GM23338 (cell line): ENCODE measurements around the gene S100A7A. TPM values are rescaled to one million over a fixed set of nuclear protein-coding genes. Genes with fewer than 3 reads are reported as not detected.

Experiments
- ATAC-seq: fragments of 200-7000 bp; cut with Tn5 transposase; 3 replicates; pipeline ENCODE4 v1.9.1; 2020
- DNase-seq: peaks from one replicate; pipeline ENCODE4 v3.0.0-alpha.2; 2015; ENCODE audit warnings: low spot score
- H2AFZ ChIP-seq: fragments of 200-600 bp; sonication (generic); 2 replicates; pipeline ENCODE4 v1.8.0; 2016; ENCODE audit warnings: antibody characterized with exemption, mild to moderate bottlenecking, moderate library complexity
- H3F3A ChIP-seq: fragments of 200-600 bp; sonication (generic); replicated peaks from 2 replicates; pipeline ENCODE4 v1.8.0; 2017; ENCODE audit warnings: antibody characterized with exemption, mixed run types, low read depth
- H3K27ac ChIP-seq: fragments of 200-600 bp; sonication (generic); 2 replicates; pipeline ENCODE4 v1.6.1; 2016; ENCODE audit warnings: low read depth
- H3K27me3 ChIP-seq: fragments of 200-600 bp; sonication (generic); 2 replicates; pipeline ENCODE4 v1.8.0; 2016; ENCODE audit warnings: mild to moderate bottlenecking, mixed run types, moderate library complexity; ENCODE audit not compliant: insufficient read depth
- H3K36me3 ChIP-seq: fragments of 200-600 bp; sonication (generic); 2 replicates; pipeline ENCODE4 v1.8.0; 2016; ENCODE audit warnings: mild to moderate bottlenecking; ENCODE audit not compliant: insufficient read depth
- H3K4me1 ChIP-seq: fragments of 200-600 bp; sonication (generic); 2 replicates; pipeline ENCODE4 v1.8.0; 2016; ENCODE audit warnings: mild to moderate bottlenecking, moderate library complexity; ENCODE audit not compliant: insufficient read depth
- H3K4me2 ChIP-seq: fragments of 200-600 bp; sonication (generic); 2 replicates; pipeline ENCODE4 v1.7.1; 2017; ENCODE audit warnings: mixed run types
- H3K4me3 ChIP-seq: fragments of 200-600 bp; sonication (generic); 2 replicates; pipeline ENCODE4 v1.6.1; 2016; ENCODE audit warnings: mixed run types
- H3K79me2 ChIP-seq: fragments of 200-600 bp; sonication (generic); replicated peaks from 2 replicates; pipeline ENCODE4 v1.8.0; 2017; ENCODE audit warnings: mild to moderate bottlenecking; ENCODE audit not compliant: insufficient read depth
- H3K9me2 ChIP-seq: fragments of 200-600 bp; sonication (generic); 2 replicates; pipeline ENCODE4 v1.8.0; 2017; ENCODE audit not compliant: insufficient read depth
- H4K20me1 ChIP-seq: fragments of 200-600 bp; sonication (generic); replicated peaks from 2 replicates; pipeline ENCODE4 v1.8.0; 2017; ENCODE audit warnings: mild to moderate bottlenecking; ENCODE audit not compliant: insufficient read depth
- H3K27ac Mint-ChIP-seq: 2 replicates; pipeline ENCODE4 v1.8.0; 2020; ENCODE audit warnings: inconsistent platforms, mild to moderate bottlenecking, moderate library complexity, mixed read lengths
- H3K27me3 Mint-ChIP-seq: 3 replicates; pipeline ENCODE4 v1.8.0; 2022; ENCODE audit warnings: low read depth, mild to moderate bottlenecking, moderate library complexity, mixed read lengths, inconsistent platforms; ENCODE audit not compliant: insufficient read depth, poor library complexity
- H3K36me3 Mint-ChIP-seq: 3 replicates; pipeline ENCODE4 v1.8.0; 2021; ENCODE audit warnings: low read depth, mild to moderate bottlenecking, inconsistent platforms, moderate library complexity, mixed read lengths
- H3K4me1 Mint-ChIP-seq: 3 replicates; pipeline ENCODE4 v1.8.0; 2020; ENCODE audit warnings: mild to moderate bottlenecking, inconsistent platforms, mixed read lengths
- H3K4me3 Mint-ChIP-seq: 3 replicates; pipeline ENCODE4 v1.8.0; 2021; ENCODE audit warnings: moderate library complexity, mild to moderate bottlenecking, inconsistent platforms, mixed read lengths
- H3K9me3 Mint-ChIP-seq: 3 replicates; pipeline ENCODE4 v1.8.0; 2020; ENCODE audit warnings: moderate library complexity, mild to moderate bottlenecking, inconsistent platforms, mixed read lengths
- CREB1 ChIP-seq: fragments of 250-450 bp; sonication (Bioruptor Pico); IDR thresholded peaks from 2 replicates; pipeline ENCODE4 v1.5.0; 2020; ENCODE audit warnings: low read depth, mild to moderate bottlenecking, moderate library complexity
- EZH2 ChIP-seq: fragments of 200-600 bp; sonication (generic); IDR thresholded peaks from one replicate; pipeline ENCODE4 v1.8.0; 2017; ENCODE audit warnings: antibody characterized with exemption, mild to moderate bottlenecking, low read depth; ENCODE audit not compliant: unreplicated experiment
- EZH2phosphoT487 ChIP-seq: fragments of 200-600 bp; sonication (generic); IDR thresholded peaks from one replicate; pipeline ENCODE4 v1.8.1; 2018; ENCODE audit warnings: antibody characterized with exemption; ENCODE audit not compliant: unreplicated experiment
- JUNB ChIP-seq: IDR thresholded peaks from one replicate; pipeline ENCODE4 v1.6.1; 2016; ENCODE audit warnings: antibody characterized with exemption; ENCODE audit not compliant: unreplicated experiment
- NANOG ChIP-seq: IDR thresholded peaks from 2 replicates; pipeline ENCODE4 v1.6.1; 2016; ENCODE audit warnings: antibody characterized with exemption, borderline replicate concordance
- POLR2AphosphoS5 ChIP-seq: IDR thresholded peaks from 2 replicates; pipeline ENCODE4 v1.6.1; 2016; ENCODE audit warnings: antibody characterized with exemption, low read depth
- STAT1 ChIP-seq: IDR thresholded peaks from one replicate; pipeline ENCODE4 v1.6.1; 2016; ENCODE audit warnings: antibody characterized with exemption; ENCODE audit not compliant: unreplicated experiment
- ZNF114 ChIP-seq: fragments of 250-450 bp; sonication (Bioruptor Pico); IDR thresholded peaks from 2 replicates; pipeline ENCODE4 v1.5.0; 2020; ENCODE audit warnings: mild to moderate bottlenecking, moderate library complexity
- ZNF331 ChIP-seq: fragments of 250-450 bp; sonication (Bioruptor Pico); IDR thresholded peaks from 2 replicates; pipeline ENCODE4 v1.5.0; 2020; ENCODE audit warnings: low read depth, mild to moderate bottlenecking, moderate library complexity
- long read RNA-seq: library from polyadenylated mRNA; unstranded; transcript quantifications from one replicate; pipeline ENCODE4 v2.0.0, GENCODE V29; 2020; ENCODE audit not compliant: unreplicated experiment
- polyA plus RNA-seq: library from polyadenylated mRNA; unstranded; fragments of >200 nt; fragmentation: Nextera tagmentation; extraction: Ambion mirVana; gene quantifications from 2 replicates; pipeline ENCODE4 v1.2.1, GENCODE V29; 2016
- total RNA-seq: library from RNA; depleted of rRNA; stranded (reverse); fragments of >200 nt; shearing (Covaris generic); gene quantifications from 2 replicates; pipeline ENCODE4 v1.2.3, GENCODE V29; 2014; rRNA removed
- TF ChIP-seq, protein P1 (sequence below): IDR thresholded peaks from 2 replicates; pipeline ENCODE4 v1.6.1; 2016; ENCODE audit warnings: antibody characterized with exemption
- TF ChIP-seq, protein P2 (sequence below), 2 experiments: fragments of 200-600 bp in 1 of 2; sonication (generic) in 1 of 2; conservative IDR thresholded peaks; 2 replicates each; pipeline versions ENCODE4 v1.5.1 to v1.6.1; 2016 to 2017; ENCODE audit warnings: antibody characterized with exemption in 2 of 2, low read depth in 2 of 2, mild to moderate bottlenecking in 2 of 2, moderate library complexity in 1 of 2
- TF ChIP-seq, protein P3 (sequence below): fragments of 250-450 bp; sonication (Bioruptor Pico); IDR thresholded peaks from 2 replicates; pipeline ENCODE4 v1.5.0; 2020; ENCODE audit warnings: mild to moderate bottlenecking, moderate library complexity
- TF ChIP-seq, protein P4 (sequence below): IDR thresholded peaks from one replicate; pipeline ENCODE4 v1.6.1; 2018; ENCODE audit warnings: antibody characterized with exemption; ENCODE audit not compliant: unreplicated experiment

S100A7A gene
- total RNA-seq (not detected in 2 replicates), polyA plus RNA-seq (not detected in 2 replicates)
- long read RNA-seq, result 0 reads

DNA sequence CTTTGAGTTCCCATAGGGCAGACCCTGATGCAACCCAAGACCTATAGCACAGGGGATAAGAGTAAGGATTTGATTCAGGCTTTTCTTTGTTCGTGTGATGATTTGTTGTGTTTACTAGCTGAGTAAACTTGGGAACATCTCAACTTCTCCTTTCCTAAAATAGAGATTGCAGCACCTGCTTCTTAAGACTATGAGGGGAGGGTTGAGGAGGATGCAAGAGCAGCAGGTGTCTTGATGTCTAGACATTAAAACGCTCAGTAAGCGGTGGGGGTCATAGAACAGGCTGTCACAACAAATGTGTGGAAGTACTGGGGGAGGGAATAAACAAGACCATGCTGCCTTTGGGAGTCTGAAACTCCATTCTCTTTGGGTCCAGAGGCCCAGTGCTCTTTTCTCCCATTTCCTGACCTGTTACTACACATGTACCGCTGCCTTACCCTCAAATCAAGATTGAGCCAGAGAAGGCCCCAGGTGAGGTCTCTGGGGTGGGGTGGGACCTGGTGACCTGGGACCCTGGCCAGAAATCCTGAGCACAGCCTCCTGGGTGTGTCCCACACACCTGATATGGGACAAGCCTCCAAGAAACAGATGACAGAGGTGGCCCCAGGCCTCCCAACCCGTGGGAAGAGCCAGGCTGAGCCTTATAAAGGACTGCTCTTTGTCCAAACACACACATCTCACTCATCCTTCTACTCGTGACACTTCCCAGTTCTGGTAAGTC is at the start of gene S100A7A:
Gene S100A7A, plus strand, starts transcription at position 671 of the 721 bp plus-strand sequence. CDS start 1,563 bp downstream, outside the sequence.
- Histone ChIP-seq H4K20me1 (no peaks in the 10 kb centered on the region), H3K4me2 (no peak within 1 kb of the TSS), H3K36me3 (no peaks in the 10 kb centered on the region), H3K4me3 (no peak within 1 kb of the TSS), H3K4me1 (no peaks in the 10 kb centered on the region), H2AFZ (no peak within 1 kb of the TSS), H3K27ac (no peak within 1 kb of the TSS), H3K27me3 (no peaks in the 10 kb centered on the region), H3K79me2 (no peaks in the 10 kb centered on the region), H3F3A (no peaks in the 10 kb centered on the region), H3K9me2 (no peaks in the 10 kb centered on the region)
- no peak within 1 kb of the TSS for H3K4me3 Mint-ChIP-seq
- no peaks in the 10 kb centered on the region; the same call in 2 of the 3 replicates for H3K36me3 Mint-ChIP-seq
- TF ChIP-seq, protein P1, sequence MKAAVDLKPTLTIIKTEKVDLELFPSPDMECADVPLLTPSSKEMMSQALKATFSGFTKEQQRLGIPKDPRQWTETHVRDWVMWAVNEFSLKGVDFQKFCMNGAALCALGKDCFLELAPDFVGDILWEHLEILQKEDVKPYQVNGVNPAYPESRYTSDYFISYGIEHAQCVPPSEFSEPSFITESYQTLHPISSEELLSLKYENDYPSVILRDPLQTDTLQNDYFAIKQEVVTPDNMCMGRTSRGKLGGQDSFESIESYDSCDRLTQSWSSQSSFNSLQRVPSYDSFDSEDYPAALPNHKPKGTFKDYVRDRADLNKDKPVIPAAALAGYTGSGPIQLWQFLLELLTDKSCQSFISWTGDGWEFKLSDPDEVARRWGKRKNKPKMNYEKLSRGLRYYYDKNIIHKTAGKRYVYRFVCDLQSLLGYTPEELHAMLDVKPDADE, result no peak
- TF ChIP-seq JUNB (no peak), CREB1 (CRISPR knock-in tag) (no peak), ZNF114 (CRISPR knock-in tag) (no peak), EZH2 (no peak), ZNF331 (CRISPR knock-in tag) (no peak), NANOG (no peak), POLR2AphosphoS5 (no peak), STAT1 (no peak), EZH2phosphoT487 (no peak)
- TF ChIP-seq, protein P2, sequence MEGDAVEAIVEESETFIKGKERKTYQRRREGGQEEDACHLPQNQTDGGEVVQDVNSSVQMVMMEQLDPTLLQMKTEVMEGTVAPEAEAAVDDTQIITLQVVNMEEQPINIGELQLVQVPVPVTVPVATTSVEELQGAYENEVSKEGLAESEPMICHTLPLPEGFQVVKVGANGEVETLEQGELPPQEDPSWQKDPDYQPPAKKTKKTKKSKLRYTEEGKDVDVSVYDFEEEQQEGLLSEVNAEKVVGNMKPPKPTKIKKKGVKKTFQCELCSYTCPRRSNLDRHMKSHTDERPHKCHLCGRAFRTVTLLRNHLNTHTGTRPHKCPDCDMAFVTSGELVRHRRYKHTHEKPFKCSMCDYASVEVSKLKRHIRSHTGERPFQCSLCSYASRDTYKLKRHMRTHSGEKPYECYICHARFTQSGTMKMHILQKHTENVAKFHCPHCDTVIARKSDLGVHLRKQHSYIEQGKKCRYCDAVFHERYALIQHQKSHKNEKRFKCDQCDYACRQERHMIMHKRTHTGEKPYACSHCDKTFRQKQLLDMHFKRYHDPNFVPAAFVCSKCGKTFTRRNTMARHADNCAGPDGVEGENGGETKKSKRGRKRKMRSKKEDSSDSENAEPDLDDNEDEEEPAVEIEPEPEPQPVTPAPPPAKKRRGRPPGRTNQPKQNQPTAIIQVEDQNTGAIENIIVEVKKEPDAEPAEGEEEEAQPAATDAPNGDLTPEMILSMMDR (conservative IDR thresholded peaks at IDR 0.05; ENCODE audit: low read depth in 2 of 2), result no peak
- TF ChIP-seq, protein P3, sequence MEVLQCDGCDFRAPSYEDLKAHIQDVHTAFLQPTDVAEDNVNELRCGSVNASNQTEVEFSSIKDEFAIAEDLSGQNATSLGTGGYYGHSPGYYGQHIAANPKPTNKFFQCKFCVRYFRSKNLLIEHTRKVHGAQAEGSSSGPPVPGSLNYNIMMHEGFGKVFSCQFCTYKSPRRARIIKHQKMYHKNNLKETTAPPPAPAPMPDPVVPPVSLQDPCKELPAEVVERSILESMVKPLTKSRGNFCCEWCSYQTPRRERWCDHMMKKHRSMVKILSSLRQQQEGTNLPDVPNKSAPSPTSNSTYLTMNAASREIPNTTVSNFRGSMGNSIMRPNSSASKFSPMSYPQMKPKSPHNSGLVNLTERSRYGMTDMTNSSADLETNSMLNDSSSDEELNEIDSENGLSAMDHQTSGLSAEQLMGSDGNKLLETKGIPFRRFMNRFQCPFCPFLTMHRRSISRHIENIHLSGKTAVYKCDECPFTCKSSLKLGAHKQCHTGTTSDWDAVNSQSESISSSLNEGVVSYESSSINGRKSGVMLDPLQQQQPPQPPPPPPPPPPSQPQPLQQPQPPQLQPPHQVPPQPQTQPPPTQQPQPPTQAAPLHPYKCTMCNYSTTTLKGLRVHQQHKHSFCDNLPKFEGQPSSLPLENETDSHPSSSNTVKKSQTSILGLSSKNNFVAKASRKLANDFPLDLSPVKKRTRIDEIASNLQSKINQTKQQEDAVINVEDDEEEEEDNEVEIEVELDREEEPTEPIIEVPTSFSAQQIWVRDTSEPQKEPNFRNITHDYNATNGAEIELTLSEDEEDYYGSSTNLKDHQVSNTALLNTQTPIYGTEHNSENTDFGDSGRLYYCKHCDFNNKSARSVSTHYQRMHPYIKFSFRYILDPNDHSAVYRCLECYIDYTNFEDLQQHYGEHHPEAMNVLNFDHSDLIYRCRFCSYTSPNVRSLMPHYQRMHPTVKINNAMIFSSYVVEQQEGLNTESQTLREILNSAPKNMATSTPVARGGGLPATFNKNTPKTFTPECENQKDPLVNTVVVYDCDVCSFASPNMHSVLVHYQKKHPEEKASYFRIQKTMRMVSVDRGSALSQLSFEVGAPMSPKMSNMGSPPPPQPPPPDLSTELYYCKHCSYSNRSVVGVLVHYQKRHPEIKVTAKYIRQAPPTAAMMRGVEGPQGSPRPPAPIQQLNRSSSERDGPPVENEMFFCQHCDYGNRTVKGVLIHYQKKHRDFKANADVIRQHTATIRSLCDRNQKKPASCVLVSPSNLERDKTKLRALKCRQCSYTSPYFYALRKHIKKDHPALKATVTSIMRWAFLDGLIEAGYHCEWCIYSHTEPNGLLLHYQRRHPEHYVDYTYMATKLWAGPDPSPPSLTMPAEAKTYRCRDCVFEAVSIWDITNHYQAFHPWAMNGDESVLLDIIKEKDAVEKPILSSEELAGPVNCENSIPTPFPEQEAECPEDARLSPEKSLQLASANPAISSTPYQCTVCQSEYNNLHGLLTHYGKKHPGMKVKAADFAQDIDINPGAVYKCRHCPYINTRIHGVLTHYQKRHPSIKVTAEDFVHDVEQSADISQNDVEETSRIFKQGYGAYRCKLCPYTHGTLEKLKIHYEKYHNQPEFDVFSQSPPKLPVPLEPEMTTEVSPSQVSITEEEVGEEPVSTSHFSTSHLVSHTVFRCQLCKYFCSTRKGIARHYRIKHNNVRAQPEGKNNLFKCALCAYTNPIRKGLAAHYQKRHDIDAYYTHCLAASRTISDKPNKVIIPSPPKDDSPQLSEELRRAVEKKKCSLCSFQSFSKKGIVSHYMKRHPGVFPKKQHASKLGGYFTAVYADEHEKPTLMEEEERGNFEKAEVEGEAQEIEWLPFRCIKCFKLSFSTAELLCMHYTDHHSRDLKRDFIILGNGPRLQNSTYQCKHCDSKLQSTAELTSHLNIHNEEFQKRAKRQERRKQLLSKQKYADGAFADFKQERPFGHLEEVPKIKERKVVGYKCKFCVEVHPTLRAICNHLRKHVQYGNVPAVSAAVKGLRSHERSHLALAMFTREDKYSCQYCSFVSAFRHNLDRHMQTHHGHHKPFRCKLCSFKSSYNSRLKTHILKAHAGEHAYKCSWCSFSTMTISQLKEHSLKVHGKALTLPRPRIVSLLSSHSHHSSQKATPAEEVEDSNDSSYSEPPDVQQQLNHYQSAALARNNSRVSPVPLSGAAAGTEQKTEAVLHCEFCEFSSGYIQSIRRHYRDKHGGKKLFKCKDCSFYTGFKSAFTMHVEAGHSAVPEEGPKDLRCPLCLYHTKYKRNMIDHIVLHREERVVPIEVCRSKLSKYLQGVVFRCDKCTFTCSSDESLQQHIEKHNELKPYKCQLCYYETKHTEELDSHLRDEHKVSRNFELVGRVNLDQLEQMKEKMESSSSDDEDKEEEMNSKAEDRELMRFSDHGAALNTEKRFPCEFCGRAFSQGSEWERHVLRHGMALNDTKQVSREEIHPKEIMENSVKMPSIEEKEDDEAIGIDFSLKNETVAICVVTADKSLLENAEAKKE (CRISPR knock-in tag), result no peak
- TF ChIP-seq, protein P4, sequence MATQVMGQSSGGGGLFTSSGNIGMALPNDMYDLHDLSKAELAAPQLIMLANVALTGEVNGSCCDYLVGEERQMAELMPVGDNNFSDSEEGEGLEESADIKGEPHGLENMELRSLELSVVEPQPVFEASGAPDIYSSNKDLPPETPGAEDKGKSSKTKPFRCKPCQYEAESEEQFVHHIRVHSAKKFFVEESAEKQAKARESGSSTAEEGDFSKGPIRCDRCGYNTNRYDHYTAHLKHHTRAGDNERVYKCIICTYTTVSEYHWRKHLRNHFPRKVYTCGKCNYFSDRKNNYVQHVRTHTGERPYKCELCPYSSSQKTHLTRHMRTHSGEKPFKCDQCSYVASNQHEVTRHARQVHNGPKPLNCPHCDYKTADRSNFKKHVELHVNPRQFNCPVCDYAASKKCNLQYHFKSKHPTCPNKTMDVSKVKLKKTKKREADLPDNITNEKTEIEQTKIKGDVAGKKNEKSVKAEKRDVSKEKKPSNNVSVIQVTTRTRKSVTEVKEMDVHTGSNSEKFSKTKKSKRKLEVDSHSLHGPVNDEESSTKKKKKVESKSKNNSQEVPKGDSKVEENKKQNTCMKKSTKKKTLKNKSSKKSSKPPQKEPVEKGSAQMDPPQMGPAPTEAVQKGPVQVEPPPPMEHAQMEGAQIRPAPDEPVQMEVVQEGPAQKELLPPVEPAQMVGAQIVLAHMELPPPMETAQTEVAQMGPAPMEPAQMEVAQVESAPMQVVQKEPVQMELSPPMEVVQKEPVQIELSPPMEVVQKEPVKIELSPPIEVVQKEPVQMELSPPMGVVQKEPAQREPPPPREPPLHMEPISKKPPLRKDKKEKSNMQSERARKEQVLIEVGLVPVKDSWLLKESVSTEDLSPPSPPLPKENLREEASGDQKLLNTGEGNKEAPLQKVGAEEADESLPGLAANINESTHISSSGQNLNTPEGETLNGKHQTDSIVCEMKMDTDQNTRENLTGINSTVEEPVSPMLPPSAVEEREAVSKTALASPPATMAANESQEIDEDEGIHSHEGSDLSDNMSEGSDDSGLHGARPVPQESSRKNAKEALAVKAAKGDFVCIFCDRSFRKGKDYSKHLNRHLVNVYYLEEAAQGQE, result no peak
- H3K9me3 Mint-ChIP-seq, result peaks cover 15% of the 10 kb centered on the region; the same call in 2 of the 3 replicates
- DNase-seq, result no peak
- no peak for ATAC-seq
- peaks cover 4% of the 10 kb centered on the region for H3K27me3 Mint-ChIP-seq
- no peaks in the 10 kb centered on the region; the same call in 2 of the 3 replicates for H3K4me1 Mint-ChIP-seq
- H3K27ac Mint-ChIP-seq, result no peak within 1 kb of the TSS
